RWPE1 (cell line): ENCODE data around the gene HMHB1.

Experiments
- CTCF ChIA-PET: fragments of 350-600 bp; sonication (Branson Sonifier 250); formaldehyde crosslinking; extraction: SDS; loops from one replicate; lab custom pipeline; 2021; lab: Yijun Ruan, JAX
- POLR2A ChIA-PET: fragments of 400-600 bp; formaldehyde crosslinking; extraction: SDS; loops from one replicate; lab custom pipeline; 2020; ENCODE audit warnings: antibody characterized with exemption; ENCODE audit not compliant: low non-redundant PET; lab: Yijun Ruan, JAX
- DNase-seq: peaks from one replicate; pipeline ENCODE4 v3.0.0; 2012; ENCODE audit warnings: low spot score
- H3K27ac ChIP-seq: fragments of 450-650 bp; 2 replicates; pipeline ENCODE4 v1.5.1; 2017
- TF ChIP-seq, protein P1 (sequence below): fragments of 450-650 bp; conservative IDR thresholded peaks from 2 replicates; pipeline ENCODE4 v1.5.1; 2017; ENCODE audit warnings: low read depth, mild to moderate bottlenecking

The HMHB1 gene

DNA sequence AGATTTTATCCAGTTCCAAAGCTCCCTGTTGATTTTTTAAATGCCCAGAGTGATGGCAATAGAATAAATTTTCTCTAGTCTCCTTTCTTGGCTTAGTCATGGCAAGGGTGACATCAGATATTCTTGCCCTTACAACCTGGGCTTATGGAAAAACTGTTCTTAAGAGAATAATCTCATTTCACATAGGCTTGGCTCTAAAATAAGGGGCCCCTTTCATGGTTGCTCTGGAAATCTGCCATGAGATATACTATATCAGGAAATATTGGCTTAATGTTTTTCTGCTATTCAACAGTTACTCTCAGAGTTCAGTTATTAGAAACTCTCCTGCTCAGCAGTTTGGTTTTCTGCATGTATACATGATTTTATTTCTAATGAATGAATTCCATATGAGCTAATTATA is 7.8 kb downstream of the HMHB1 start:
- TF ChIP-seq, protein P1, sequence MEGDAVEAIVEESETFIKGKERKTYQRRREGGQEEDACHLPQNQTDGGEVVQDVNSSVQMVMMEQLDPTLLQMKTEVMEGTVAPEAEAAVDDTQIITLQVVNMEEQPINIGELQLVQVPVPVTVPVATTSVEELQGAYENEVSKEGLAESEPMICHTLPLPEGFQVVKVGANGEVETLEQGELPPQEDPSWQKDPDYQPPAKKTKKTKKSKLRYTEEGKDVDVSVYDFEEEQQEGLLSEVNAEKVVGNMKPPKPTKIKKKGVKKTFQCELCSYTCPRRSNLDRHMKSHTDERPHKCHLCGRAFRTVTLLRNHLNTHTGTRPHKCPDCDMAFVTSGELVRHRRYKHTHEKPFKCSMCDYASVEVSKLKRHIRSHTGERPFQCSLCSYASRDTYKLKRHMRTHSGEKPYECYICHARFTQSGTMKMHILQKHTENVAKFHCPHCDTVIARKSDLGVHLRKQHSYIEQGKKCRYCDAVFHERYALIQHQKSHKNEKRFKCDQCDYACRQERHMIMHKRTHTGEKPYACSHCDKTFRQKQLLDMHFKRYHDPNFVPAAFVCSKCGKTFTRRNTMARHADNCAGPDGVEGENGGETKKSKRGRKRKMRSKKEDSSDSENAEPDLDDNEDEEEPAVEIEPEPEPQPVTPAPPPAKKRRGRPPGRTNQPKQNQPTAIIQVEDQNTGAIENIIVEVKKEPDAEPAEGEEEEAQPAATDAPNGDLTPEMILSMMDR: no peak
- H3K27ac ChIP-seq: no peak overlapping the region
- no peak for DNase-seq
- ChIA-PET CTCF (interaction anchor here (0.7 kb wide), 1 partner anchor 20 kb away, joined by 3 read pairs; no protein-coding TSS in a partner anchor), POLR2A (no interaction called here)

DNA sequence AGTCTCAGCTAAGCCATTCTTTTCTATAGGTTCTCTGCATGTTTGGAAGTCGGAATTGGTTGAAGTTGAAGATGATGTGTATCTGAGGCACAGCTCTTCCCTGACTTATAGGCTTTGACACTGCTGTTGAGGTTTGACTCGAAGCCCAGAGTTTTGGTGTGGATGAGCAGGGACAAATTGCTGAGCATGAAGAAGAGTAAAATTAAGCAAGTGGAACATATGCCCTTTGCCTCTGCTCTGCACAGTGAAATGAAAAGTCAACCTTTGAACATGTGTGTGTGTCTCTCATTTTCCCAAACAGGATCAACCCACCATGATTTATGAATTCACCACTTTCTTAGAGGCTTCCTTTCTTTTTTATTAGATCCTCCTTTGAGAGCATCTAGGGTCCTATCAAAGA is 8.5 kb downstream of the HMHB1 start:
- TF ChIP-seq, protein P1: no peak
- POLR2A ChIA-PET: no interaction called here
- DNase-seq: no peak
- no peak overlapping the region for H3K27ac ChIP-seq
- CTCF ChIA-PET: interaction anchor here (0.6 to 0.7 kb wide), 3 partner anchors 19 to 263 kb away, joined by 3 to 4 read pairs (median 3); no protein-coding TSS in a partner anchor

DNA sequence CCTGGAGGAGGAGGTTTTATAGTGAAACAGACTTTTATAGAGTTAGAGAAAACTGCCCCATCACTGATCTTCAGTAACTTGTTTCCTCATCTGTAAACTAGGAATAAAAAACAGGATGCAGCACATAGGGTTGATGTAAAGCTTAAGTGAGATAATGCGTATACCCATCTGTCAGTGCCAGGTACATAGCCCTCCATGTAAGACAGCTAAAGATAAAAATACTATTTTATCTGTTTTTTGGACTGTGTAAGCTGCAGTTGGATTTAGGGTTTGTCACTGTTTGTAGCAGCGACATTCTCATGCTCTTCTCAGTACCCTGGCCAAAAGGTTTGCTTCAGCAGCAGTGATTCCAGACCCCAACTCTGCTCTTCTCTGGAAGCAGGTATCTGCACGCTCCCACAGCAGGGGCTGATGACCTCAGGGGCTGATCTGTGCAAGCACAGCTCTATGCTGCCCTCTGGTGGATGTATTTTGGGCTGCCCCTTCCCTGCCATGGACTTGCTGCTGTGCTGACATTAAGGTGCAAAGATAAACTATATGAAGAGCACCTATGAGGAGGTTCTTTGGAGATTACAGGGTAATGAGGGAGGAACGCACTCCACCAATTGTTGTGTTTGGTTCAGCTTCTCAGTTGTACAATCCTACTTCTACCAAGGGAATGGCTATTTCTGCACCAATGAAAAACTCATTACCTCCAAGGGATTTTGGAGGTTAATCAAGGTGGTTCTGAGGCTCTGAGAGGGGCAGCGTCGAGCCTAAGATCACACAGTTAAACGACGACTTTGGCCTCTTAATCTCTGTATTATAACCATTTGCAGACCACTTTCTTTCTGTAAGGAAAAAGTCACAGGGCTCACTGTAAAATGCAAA is 13.1 kb downstream of the HMHB1 start:
- H3K27ac ChIP-seq: no peak overlapping the region
- TF ChIP-seq, protein P1: peak; percentile 96
- CTCF ChIA-PET: interaction anchor here (0.5 to 1.3 kb wide), 16 partner anchors 10 to 1062 kb away, joined by 3 to 5 read pairs (median 3); partner anchors contain the start of gene NR3C1
- peak; percentile 87 for DNase-seq
- POLR2A ChIA-PET: interaction anchor here (0.5 kb wide), 1 partner anchor 741 kb away, joined by 3 read pairs; no protein-coding TSS in a partner anchor

DNA sequence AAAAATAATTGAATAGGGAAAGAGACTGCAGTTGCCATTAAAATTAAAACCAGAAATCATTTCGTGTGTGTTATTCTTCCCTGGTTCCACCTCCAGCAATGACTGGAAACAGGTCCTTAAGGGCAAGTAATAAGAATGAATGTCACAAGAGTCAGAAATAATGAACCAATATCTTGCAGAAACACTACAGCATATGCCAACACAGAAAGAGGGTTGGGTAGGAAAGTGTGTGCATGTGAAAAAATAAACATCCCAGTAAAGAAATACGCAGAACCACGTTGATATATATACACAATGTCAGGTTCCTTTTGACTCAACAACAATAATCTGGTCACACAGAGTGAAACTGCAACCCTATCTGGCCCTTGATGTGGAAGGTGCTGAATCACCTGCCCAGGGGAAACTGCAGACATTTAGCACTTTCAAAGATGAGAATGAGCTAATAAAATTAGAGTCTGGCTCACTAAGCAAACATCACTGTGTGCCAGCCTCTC is 15.0 kb downstream of the HMHB1 start:
- CTCF ChIA-PET: interaction anchor here (0.6 to 0.7 kb wide), 2 partner anchors 510 to 525 kb away, joined by 3 read pairs; no protein-coding TSS in a partner anchor
- POLR2A ChIA-PET: no interaction called here
- no peak overlapping the region for H3K27ac ChIP-seq
- peak; percentile 39 for DNase-seq
- TF ChIP-seq, protein P1: no peak

DNA sequence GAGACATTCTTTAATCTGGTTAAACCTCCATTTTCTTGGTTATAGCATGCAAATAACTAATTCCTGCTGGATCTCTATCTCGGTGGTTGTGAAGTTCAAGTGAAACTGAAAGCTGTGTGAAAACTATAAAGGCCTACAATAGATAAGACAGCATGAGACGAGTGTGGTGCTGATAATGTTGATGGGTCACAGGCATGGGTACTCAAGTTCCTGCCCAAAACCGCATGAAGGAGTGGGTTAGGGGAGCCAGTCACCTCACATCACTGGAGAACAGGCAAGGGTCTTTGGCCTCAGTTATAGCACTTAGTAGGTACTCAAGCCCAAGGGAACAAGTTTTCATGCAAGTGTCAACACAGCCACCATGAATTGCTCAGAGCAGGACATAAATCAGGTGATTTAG is 16.7 kb downstream of the HMHB1 start:
- no peak for DNase-seq
- POLR2A ChIA-PET: no interaction called here
- H3K27ac ChIP-seq: no peak overlapping the region
- TF ChIP-seq, protein P1: no peak
- CTCF ChIA-PET: interaction anchor here (0.6 kb wide), 1 partner anchor 236 kb away, joined by 3 read pairs; no protein-coding TSS in a partner anchor

DNA sequence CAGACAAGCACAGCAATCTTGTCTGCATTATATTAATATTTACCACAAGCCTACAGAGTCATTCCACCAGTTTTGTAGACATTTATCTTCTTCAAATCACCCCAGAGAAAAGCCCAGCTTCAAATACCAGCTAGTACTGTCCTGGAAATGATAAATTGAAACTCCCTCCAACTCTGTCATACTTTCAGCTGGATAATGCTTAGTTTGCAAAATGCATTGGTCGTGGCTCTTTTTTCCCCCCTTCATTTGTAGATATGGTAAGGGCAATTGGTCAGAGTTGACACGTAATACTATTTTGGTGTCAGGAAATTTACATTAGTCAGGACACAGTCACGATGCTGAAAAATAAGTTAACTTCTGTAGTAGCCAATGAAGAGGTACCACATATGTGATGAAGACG is 21.2 kb downstream of the HMHB1 start:
- H3K27ac ChIP-seq: no peak overlapping the region
- POLR2A ChIA-PET: no interaction called here
- CTCF ChIA-PET: interaction anchor here (0.6 to 1.2 kb wide), 3 partner anchors 11 to 557 kb away, joined by 3 to 4 read pairs (median 3); no protein-coding TSS in a partner anchor

More for the DNA sequence above, 21.2 kb downstream of the HMHB1 start:
- no peak for DNase-seq
- TF ChIP-seq, protein P1: no peak
